Activated CD8-positive, alpha-beta memory T cell treated with anti-CD3 and anti-CD28 coated beads, Interleukin-2, amount 50 U/mL, for 48 hours (primary cell): ENCODE measurements around the gene CEP112.

Experiments
- DNase-seq: peaks from one replicate; pipeline ENCODE4 v3.0.0-alpha.2; 2020

CEP112 gene

DNA sequence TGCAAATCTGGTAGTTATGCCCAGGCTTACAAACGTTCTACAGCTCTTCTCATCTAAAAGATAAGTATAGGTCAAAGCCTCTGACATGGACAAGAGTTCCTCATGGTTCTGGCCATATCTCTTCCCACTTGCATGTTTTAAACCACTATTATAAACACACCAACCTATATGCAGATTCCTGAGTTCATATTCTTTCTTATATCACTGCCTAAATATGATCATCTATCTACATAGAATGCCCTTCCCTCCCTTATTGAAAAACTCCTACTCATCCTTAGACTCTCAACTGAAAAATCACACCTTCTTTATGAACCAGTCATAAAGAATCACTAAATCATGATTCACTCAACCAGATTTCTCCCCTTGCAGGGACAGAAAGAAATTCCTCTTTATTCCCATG lies 128.2 kb downstream of the CEP112 start:
- DNase-seq, result no peak

DNA sequence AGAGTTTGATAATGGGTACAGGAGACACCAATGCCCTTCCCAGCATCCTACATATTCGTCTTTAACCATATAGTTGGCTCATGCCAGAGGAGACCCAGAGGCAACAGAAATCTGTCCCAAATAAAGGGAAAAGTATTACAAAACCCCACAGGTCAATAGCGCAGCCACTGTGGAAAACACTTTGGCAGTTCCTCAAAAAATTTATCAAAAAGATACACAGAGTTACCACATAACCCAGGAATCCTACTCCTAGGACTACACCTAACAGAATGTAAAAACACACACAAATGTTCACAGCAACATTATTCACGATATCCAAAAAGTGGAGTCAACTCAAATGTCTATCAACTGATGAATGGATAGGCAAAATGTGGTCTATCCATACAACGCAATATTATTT lies 135.8 kb downstream of the CEP112 start:
- no peak for DNase-seq

GRCh38 chr17:66054242-66054641 lies 137.7 kb downstream of the CEP112 start:
- DNase-seq, result no peak

DNA sequence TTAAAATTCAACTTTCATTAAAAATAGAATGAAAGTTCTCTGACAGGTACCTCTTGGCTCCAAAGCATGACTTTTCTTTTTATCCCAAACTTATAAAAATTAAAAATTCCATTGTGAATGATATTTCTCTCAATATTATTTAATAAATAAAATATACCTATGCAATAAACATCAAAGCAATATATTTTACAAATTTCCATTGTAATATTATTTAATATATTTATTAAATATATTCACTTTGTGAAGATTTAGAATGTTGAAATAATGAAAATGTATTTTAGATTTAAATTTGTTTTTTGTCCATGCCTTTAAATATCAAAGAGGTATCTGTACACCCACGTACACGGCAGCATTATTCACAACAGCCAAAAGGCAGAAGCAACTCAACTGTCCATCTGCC lies 147.8 kb downstream of the CEP112 start:
- no peak for DNase-seq

- no peak for DNase-seq
Measured at GRCh38 chr17:66043419-66043818, 148.5 kb downstream of the CEP112 start.

DNA sequence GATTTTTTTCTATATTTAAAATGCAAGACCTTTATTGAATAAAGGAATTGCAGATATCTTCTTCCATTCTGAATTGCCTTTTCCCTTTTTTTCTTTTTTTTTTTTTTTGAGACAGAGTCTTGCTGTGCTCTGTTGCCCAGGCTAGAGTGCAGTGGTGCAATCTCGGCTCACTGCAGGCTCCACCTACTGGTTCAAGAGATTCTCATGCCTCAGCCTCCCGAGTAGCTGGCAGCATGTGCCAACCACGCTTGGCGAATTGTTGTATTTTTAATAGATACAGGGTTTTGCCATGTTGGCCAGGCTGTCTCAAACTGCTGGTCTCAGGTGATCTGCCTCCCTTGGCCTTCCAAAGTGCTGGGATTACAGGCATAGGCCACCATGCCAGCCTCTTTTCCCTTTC lies 151.5 kb downstream of the CEP112 start:
- no peak for DNase-seq

- no peak for DNase-seq
Measured at GRCh38 chr17:66038125-66038524, 153.8 kb downstream of the CEP112 start.

GRCh38 chr17:66037221-66037620 lies 154.7 kb downstream of the CEP112 start:
- DNase-seq, result no peak

DNA sequence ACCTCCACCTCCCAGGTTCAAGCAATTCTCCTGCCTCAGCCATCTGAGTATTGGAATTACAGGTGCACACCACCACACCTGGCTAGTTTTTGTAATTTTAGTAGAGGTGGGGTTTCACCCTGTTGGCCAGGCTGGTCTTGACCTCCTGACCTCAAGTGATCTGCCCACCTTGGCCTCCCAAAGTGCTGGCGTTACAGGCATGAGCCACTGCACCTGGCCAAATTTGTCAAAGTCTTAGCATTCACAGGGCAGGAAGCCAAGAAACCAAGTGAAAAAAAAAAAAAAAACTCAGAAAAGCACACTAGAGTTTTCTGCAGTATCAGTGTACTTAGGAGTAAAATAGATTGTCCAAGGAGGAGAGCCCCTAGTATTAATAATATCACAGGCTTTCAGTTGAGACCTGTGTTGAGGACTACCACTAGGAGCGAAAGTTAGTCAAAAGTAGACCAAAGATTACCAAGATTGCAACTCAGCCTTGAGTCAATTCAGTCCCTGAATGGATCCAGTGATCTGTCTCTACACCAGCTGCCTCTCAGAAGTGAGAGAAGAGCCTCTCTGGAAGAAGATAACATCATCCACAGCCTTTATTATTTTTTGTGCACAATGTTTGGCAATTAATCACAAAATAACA lies 159.7 kb downstream of the CEP112 start:
- DNase-seq, result no peak

DNA sequence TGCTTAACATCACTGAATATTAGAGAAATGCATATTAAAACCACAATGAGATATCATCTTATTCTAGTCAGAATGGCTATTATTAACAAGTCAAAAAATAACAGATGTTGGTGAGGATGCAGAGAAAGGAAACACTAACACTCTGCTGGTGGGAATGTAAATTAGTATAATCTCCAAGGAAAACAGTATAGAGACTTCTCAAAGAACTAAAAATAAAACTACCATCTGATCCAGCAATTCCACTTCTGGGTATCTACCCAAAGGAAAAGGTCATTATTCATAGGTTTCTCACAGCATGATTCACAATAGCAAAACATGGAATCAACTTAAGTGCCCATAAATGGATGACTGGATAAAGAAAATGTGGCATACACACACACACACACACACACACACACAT lies 166.4 kb downstream of the CEP112 start:
- no peak for DNase-seq

- DNase-seq, result no peak
Measured at GRCh38 chr17:66021757-66022156, 170.2 kb downstream of the CEP112 start.

DNA sequence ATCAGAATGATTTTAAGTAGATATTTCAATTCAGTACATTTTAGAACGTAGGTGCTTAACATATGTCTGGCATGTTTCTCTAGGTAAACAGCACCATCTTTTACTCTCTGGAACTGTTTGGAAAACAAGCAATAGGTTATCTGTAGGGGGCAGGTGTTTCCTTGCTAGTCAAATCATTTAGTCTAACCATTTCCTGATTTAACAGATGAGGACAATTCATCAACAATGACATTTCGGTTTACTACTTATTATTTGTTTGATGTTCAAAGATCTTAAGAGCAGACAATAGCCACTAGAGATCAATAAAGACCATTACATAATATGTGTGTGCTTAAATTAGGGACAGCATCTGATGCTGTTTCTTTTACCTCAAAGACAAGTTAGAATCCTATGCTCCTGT lies 173.1 kb downstream of the CEP112 start:
- no peak for DNase-seq

DNA sequence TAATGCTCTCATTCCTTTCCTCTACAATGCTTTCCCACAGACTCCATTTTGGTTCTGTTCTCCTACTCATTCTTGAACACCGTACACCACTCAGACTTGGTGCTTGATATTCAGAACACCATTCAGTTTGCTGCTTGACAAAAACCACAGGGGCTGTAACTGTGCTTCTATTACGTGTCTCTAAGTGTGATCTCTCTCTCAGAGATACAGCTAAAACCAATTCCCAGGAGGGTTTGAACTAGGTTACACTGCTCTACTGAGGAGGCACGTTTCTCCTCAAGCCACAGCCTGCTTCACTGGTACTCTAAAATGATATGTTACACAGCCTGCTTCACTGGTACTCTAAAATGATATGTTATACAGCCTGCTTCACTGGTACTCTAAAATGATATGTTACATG lies 175.7 kb downstream of the CEP112 start:
- DNase-seq, result no peak

GRCh38 chr17:66008680-66009079 lies 183.3 kb downstream of the CEP112 start:
- no peak for DNase-seq

DNA sequence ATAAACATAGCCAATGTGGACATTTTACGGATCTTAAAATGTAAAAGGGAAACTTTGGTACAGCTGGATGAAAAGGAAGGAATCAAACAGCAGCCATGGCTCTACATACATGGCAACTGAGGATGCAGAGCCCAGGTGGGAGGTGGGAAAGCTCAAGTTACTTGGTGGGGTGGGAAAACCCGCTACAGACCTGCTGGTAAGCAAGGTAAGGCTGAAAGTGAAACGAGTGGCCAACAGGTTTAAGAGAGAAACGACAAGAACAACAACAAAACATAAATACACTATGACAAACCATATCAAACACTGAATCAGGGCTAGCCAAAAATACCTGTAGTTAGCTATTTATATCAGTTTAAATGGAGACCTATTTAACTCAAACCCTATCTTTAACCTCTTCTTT lies 185.3 kb downstream of the CEP112 start:
- no peak for DNase-seq

DNA sequence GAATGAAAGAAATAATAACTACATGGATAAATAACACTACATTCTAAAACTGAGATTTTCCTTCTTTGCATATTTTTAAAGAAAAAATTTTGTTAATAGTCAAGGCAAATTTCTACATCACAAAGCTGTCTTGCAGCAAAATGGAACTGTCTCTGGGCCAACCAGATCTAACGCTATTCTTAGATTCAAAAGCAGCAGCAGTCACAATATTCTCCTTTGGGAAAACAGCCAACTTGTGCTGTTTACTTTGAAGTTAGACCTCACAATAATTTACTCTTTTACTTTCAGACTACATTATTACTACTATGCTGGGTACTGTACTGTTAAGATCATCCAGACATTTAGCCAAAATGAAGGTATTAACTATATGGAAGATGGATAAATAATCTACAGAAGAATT lies 189.1 kb downstream of the CEP112 start:
- DNase-seq, result no peak

GRCh38 chr17:66002063-66002585 lies 189.8 kb downstream of the CEP112 start:
- DNase-seq, result no peak

DNA sequence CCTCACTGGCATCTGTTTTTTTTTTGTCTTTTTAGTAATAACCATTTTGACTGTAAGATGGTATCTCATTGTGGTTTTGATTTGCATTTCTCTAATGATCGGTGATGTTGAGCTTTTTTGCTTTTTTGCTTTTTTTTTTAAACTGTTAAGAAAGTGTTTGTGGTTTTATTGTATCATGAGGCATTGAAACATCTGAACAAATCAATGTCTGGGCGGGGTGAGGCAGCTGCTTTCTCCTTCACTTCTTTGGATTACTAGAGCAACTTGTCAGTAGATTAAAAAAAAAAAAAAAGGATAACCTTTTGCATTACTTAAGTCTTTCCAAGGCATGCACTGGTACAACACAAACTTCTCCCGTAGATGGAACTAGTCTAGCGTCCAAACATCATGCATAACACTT lies 191.7 kb downstream of the CEP112 start:
- no peak for DNase-seq

- DNase-seq, result no peak
Measured at GRCh38 chr17:65998675-65999074, 193.3 kb downstream of the CEP112 start.

- no peak for DNase-seq
Measured at GRCh38 chr17:65994679-65995078, 197.3 kb downstream of the CEP112 start.

- no peak for DNase-seq
Measured at GRCh38 chr17:65994114-65994513, 197.8 kb downstream of the CEP112 start.

DNA sequence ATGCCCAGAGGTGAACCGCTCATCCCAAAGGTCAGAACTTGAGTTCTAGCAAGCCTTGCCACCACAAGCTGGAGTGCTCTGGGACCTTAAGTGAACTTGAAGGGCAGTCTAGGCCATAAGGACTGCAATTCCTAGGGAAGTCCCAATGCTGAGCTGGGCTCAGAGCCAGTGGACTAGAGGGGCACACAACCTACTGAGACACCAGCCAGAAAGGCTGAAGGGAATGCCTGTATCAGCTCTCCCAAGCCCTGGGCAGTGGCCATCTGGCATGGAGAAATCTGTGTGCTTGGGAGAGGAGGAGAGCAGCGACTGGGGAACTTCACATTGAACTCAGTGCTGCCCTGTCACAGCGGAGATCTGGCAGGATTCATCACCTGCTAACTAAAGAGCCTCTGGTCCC lies 201.3 kb downstream of the CEP112 start:
- DNase-seq, result no peak

DNA sequence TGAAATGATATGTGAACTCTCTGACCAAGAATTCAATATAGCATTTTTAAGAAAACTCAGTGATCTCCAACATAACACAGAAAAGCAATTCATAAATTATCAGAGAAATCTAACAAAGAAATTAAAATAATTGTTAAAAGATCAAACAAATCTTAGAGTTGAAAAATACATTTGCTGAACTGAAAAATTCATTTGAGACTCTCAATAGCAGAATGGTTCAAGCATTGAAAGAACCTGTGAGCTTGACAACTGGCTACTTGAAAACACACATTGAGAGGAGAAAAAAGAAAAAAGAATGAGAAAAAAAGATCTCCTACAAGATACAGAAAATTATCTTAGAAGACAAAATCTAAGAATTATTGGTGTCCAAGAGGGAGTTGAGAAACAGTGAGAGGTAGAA lies 203.5 kb downstream of the CEP112 start:
- DNase-seq, result no peak

- no peak for DNase-seq
Measured at GRCh38 chr17:65987988-65988387, 203.9 kb downstream of the CEP112 start.

DNA sequence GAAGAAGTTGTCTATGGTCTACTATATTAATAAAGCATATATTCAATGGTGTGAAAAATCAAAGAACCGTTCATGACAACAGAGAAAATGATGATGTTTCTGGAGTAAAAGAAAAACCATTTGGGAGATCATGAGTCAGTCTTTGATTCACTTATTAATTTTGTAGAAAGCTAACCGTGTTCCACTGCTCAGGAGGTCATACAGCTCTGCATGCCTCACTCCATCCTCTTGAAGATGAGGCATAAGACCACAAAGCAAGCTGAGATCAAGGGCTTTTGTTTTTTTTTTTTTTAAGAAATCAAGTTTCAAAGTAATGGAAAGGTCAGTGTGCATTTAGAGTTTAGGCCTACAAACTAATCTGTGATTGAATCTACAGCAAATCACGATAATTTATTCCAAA lies 206.4 kb downstream of the CEP112 start:
- no peak for DNase-seq

DNA sequence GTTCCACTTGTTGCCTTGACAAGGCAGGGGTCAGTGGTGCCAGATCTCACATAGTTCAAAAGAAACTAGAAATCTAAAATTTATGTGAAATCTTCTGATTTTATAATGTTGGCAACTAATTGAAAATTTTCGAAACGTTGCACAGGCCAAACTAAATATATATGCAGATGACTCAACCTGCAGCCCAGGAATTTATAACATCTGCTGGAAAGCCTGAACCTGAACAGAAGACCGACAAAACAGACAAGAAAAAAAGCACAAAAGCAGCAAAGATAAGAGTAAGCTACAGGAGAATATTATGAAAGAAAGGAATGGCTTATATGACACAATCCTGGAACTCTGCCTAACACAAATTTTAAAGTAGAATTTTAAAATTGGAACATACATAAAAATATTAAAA lies 207.6 kb downstream of the CEP112 start:
- no peak for DNase-seq
